HEK293 (cell line): Measurements from ENCODE around the gene DHX16.
"Not testable (repeated sequence)": the region's sequence is repeated elsewhere in the genome, so short reads cannot be mapped to it uniquely, and the experiment has no call there.

ENCODE experiments used
- CTCF ChIA-PET: fragments of 350-600 bp; formaldehyde crosslinking; extraction: SDS; loops from one replicate; lab custom pipeline; 2021; ENCODE audit warnings: antibody characterized with exemption; lab: Yijun Ruan, JAX
- POLR2A ChIA-PET: fragments of 300-600 bp; formaldehyde crosslinking; extraction: SDS; loops from one replicate; lab custom pipeline; 2020; ENCODE audit warnings: antibody characterized with exemption, inconsistent platforms; lab: Yijun Ruan, JAX
- H3K27ac ChIP-seq: fragments of 200-500 bp; sonication (Bioruptor generic); 2 replicates; pipeline ENCODE4 v1.5.1; 2014; ENCODE audit warnings: low read depth, low read length, control low read depth, inconsistent platforms; ENCODE audit errors: extremely low read depth
- H3K36me3 ChIP-seq, 2 experiments: fragments of 200-500 bp in 1 of 2; sonication (Bioruptor generic) in 1 of 2; 1 replicate in 1 of 2; 2 replicates in 1 of 2; pipeline ENCODE4 v1.5.1; 2014 to 2017; ENCODE audit warnings: inconsistent platforms in 2 of 2, low read length in 2 of 2; ENCODE audit not compliant: control insufficient read depth in 2 of 2, insufficient read depth in 1 of 2
- H3K4me1 ChIP-seq: fragments of 200-500 bp; sonication (Bioruptor generic); 2 replicates; pipeline ENCODE4 v1.5.1; 2014; ENCODE audit warnings: mild to moderate bottlenecking, low read length, inconsistent platforms; ENCODE audit not compliant: control insufficient read depth, insufficient read depth
- H3K4me3 ChIP-seq: 2 replicates; pipeline ENCODE4 v1.5.1; 2011; ENCODE audit warnings: low read depth, mild to moderate bottlenecking, control low read depth, low read length, moderate library complexity
- H3K9me3 ChIP-seq: fragments of 200-500 bp; sonication (Bioruptor generic); 2 replicates; pipeline ENCODE4 v1.5.1; 2014; ENCODE audit warnings: low read depth, low read length, inconsistent platforms; ENCODE audit not compliant: control insufficient read depth, insufficient read depth
- BCL11A ChIP-seq: fragments of 450-650 bp; formaldehyde crosslinking; IDR thresholded peaks from 2 replicates; pipeline ENCODE4 v1.5.1; 2016; ENCODE audit warnings: low read depth, missing biosample characterization, missing genetic modification characterization
- FEZF1 ChIP-seq: fragments of 450-650 bp; formaldehyde crosslinking; IDR thresholded peaks from 2 replicates; pipeline ENCODE4 v1.5.1; 2016; ENCODE audit warnings: missing biosample characterization, missing genetic modification characterization
- GFI1B ChIP-seq: fragments of 450-650 bp; formaldehyde crosslinking; IDR thresholded peaks from 2 replicates; pipeline ENCODE4 v1.5.1; 2016; ENCODE audit warnings: missing biosample characterization, missing genetic modification characterization
- MYNN ChIP-seq: fragments of 450-650 bp; formaldehyde crosslinking; IDR thresholded peaks from 2 replicates; pipeline ENCODE4 v1.5.1; 2016; ENCODE audit warnings: missing biosample characterization, missing genetic modification characterization, borderline replicate concordance
- SALL2 ChIP-seq: fragments of 450-650 bp; formaldehyde crosslinking; IDR thresholded peaks from 2 replicates; pipeline ENCODE4 v1.5.0; 2017; ENCODE audit warnings: missing biosample characterization, mild to moderate bottlenecking, missing genetic modification characterization, borderline replicate concordance
- TCF7L2 ChIP-seq: IDR thresholded peaks from 2 replicates; pipeline ENCODE4 v1.6.1; 2011; ENCODE audit warnings: low read depth, mild to moderate bottlenecking, inconsistent platforms, low read length, moderate library complexity, borderline replicate concordance
- ZBTB20 ChIP-seq: fragments of 450-650 bp; formaldehyde crosslinking; IDR thresholded peaks from 2 replicates; pipeline ENCODE4 v1.5.1; 2016; ENCODE audit warnings: missing biosample characterization, missing genetic modification characterization
- ZBTB7A ChIP-seq: fragments of 450-650 bp; formaldehyde crosslinking; IDR thresholded peaks from 2 replicates; pipeline ENCODE4 v1.5.1; 2016; ENCODE audit warnings: low read depth, missing biosample characterization, missing genetic modification characterization
- ZNF114 ChIP-seq: fragments of 450-650 bp; formaldehyde crosslinking; IDR thresholded peaks from 2 replicates; pipeline ENCODE4 v1.5.0; 2017; ENCODE audit warnings: missing biosample characterization, missing genetic modification characterization
- ZNF140 ChIP-seq: fragments of 450-650 bp; formaldehyde crosslinking; IDR thresholded peaks from 2 replicates; pipeline ENCODE4 v1.5.1; 2016; ENCODE audit warnings: missing biosample characterization, missing genetic modification characterization
- ZNF174 ChIP-seq: fragments of 450-650 bp; formaldehyde crosslinking; IDR thresholded peaks from 2 replicates; pipeline ENCODE4 v1.5.0; 2017; ENCODE audit warnings: missing biosample characterization, mild to moderate bottlenecking, missing genetic modification characterization
- ZNF23 ChIP-seq: fragments of 450-650 bp; formaldehyde crosslinking; IDR thresholded peaks from 2 replicates; pipeline ENCODE4 v1.5.1; 2016; ENCODE audit warnings: missing biosample characterization, missing genetic modification characterization, borderline replicate concordance
- ZNF24 ChIP-seq: fragments of 450-650 bp; formaldehyde crosslinking; IDR thresholded peaks from 2 replicates; pipeline ENCODE4 v1.5.1; 2016; ENCODE audit warnings: missing biosample characterization, missing genetic modification characterization
- ZNF423 ChIP-seq: fragments of 450-650 bp; formaldehyde crosslinking; IDR thresholded peaks from 2 replicates; pipeline ENCODE4 v1.5.1; 2016; ENCODE audit warnings: missing biosample characterization, missing genetic modification characterization
- ZNF433 ChIP-seq: fragments of 450-650 bp; formaldehyde crosslinking; IDR thresholded peaks from 2 replicates; pipeline ENCODE4 v1.5.1; 2016; ENCODE audit warnings: missing biosample characterization, missing genetic modification characterization, low read depth
- ZNF571 ChIP-seq: fragments of 450-650 bp; formaldehyde crosslinking; IDR thresholded peaks from 2 replicates; pipeline ENCODE4 v1.5.0; 2017; ENCODE audit warnings: missing biosample characterization, missing genetic modification characterization
- ZNF624 ChIP-seq: fragments of 450-650 bp; formaldehyde crosslinking; IDR thresholded peaks from 2 replicates; pipeline ENCODE4 v1.5.1; 2017; ENCODE audit warnings: missing biosample characterization, missing genetic modification characterization
- ZNF677 ChIP-seq: fragments of 450-650 bp; IDR thresholded peaks from 2 replicates; pipeline ENCODE4 v1.5.0; 2018; ENCODE audit warnings: missing biosample characterization, mild to moderate bottlenecking, missing genetic modification characterization, moderate library complexity
- ZNF747 ChIP-seq: fragments of 450-650 bp; formaldehyde crosslinking; IDR thresholded peaks from 2 replicates; pipeline ENCODE4 v1.5.1; 2016; ENCODE audit warnings: missing biosample characterization, missing genetic modification characterization
- ZNF76 ChIP-seq: fragments of 450-650 bp; formaldehyde crosslinking; IDR thresholded peaks from 2 replicates; pipeline ENCODE4; 2016; ENCODE audit warnings: low read depth, missing biosample characterization, missing genetic modification characterization, borderline replicate concordance
- ZNF768 ChIP-seq: fragments of 450-650 bp; formaldehyde crosslinking; IDR thresholded peaks from 2 replicates; pipeline ENCODE4 v1.5.1; 2018; ENCODE audit warnings: missing biosample characterization, mild to moderate bottlenecking, missing genetic modification characterization
- ZNF792 ChIP-seq: fragments of 450-650 bp; formaldehyde crosslinking; IDR thresholded peaks from 2 replicates; pipeline ENCODE4 v1.5.1; 2016; ENCODE audit warnings: missing biosample characterization, missing genetic modification characterization
- ZXDB ChIP-seq: fragments of 450-650 bp; formaldehyde crosslinking; IDR thresholded peaks from 2 replicates; pipeline ENCODE4 v1.5.1; 2016; ENCODE audit warnings: missing biosample characterization, missing genetic modification characterization
- TF ChIP-seq, protein P1 (sequence below): fragments of 450-650 bp; formaldehyde crosslinking; IDR thresholded peaks from 2 replicates; pipeline ENCODE4 v1.5.1; 2016; ENCODE audit warnings: missing biosample characterization, missing genetic modification characterization
- TF ChIP-seq, protein P2 (sequence below): fragments of 450-650 bp; formaldehyde crosslinking; IDR thresholded peaks from 2 replicates; pipeline ENCODE4 v1.5.1; 2016; ENCODE audit warnings: missing biosample characterization, missing genetic modification characterization
- TF ChIP-seq, protein P3 (sequence below): fragments of 450-650 bp; formaldehyde crosslinking; IDR thresholded peaks from 2 replicates; pipeline ENCODE4 v1.5.1; 2016; ENCODE audit warnings: missing biosample characterization, missing genetic modification characterization
- TF ChIP-seq, protein P4 (sequence below): fragments of 450-650 bp; formaldehyde crosslinking; IDR thresholded peaks from 2 replicates; pipeline ENCODE4 v1.5.1; 2016; ENCODE audit warnings: missing biosample characterization, missing genetic modification characterization

The DHX16 gene

DNA sequence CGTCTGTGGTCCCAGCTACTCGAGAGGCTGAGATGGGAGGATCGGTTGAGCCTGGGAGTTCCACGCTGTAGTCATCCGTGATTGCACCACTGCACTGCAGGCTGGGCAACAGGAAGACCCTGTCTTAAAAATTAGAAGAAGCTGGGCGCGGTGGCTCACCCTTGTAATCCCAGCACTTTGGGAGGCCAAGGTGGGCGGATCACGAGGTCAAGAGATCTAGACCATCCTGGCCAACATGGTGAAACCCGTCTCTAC, 49.1 kb upstream of the DHX16 start:
- TF ChIP-seq, protein P1, sequence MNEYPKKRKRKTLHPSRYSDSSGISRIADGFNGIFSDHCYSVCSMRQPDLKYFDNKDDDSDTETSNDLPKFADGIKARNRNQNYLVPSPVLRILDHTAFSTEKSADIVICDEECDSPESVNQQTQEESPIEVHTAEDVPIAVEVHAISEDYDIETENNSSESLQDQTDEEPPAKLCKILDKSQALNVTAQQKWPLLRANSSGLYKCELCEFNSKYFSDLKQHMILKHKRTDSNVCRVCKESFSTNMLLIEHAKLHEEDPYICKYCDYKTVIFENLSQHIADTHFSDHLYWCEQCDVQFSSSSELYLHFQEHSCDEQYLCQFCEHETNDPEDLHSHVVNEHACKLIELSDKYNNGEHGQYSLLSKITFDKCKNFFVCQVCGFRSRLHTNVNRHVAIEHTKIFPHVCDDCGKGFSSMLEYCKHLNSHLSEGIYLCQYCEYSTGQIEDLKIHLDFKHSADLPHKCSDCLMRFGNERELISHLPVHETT (tag by site-specific recombination): 0 out of 2 replicates have a peak, but pooled peaks have one; percentile 4
- not testable (repeated sequence) for H3K9me3 ChIP-seq, H3K4me1 ChIP-seq
- H3K36me3 ChIP-seq: peaks cover 15 to 44% of the 10 kb centered on the region in 2 experiments
- peak overlapping the region; percentile 87 for H3K4me3 ChIP-seq
- ChIA-PET POLR2A (interaction anchor here (0.6 to 10.1 kb wide), 19 partner anchors 9 to 162 kb away, joined by 3 to 235 read pairs (median 6); partner anchors contain the start of genes DHX16, FLOT1 and NRM), CTCF (interaction anchor here (0.6 to 18.7 kb wide), 48 partner anchors 9 to 366 kb away, joined by 3 to 692 read pairs (median 5); partner anchors contain the start of genes DHX16, MRPS18B, NRM and PPP1R10)
- peak overlapping the region; percentile 93 for H3K27ac ChIP-seq

DNA sequence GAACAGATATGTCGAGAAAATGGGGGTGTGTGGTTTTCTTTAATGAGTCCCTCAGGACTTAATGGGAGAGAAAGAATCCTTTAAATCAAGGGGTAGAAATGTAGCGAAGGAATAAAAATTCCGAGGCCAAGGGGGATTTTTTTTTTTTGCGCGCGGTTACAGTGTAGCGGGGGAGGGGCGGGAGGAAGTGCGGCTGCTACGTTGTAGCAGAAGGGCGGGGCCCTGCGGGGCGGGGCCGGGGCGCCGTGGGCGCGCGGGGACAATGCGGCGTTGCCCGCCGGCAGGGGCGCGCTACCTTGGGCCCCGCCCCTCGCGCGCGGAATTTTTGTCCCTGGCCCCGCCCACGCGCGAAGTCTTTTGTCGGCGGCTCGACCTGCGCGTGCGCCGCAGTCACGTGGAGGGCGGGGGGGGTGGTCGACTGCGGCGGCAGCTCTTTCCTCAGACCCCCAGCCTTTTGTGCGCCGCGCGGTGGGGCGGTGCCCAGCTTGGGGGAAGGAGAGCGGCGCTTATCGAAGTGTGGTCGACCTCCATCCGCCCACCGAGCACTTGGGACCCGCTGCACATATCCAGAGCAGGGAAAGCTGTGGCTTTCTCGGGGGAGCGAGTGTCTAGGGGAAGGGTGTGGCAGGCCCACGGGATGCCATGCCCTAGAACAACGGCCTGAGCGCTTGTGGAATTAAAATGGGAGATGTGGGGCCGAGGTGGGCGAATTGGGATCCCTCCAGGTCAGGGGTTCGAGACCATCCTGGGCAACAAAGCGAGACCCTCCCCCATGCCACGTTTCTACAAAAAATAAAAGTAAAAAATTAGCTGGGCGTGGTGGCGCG, 48.6 kb upstream of the DHX16 start:
- ChIA-PET CTCF (interaction anchor here (0.6 to 18.7 kb wide), 39 partner anchors 8 to 366 kb away, joined by 3 to 692 read pairs (median 5); partner anchors contain the start of genes DHX16 and NRM), POLR2A (interaction anchor here (0.6 to 10.1 kb wide), 26 partner anchors 9 to 193 kb away, joined by 3 to 235 read pairs (median 5); partner anchors contain the start of genes DHX16, FLOT1, GNL1 and GTF2H4)
- H3K27ac ChIP-seq: peak overlapping the region; percentile 93
- no peaks in the 10 kb centered on the region for H3K9me3 ChIP-seq
- peaks cover 6% of the 10 kb centered on the region for H3K4me1 ChIP-seq
- H3K4me3 ChIP-seq: peak overlapping the region; percentile 87
- H3K36me3 ChIP-seq: peaks cover 15 to 44% of the 10 kb centered on the region in 2 experiments
- TF ChIP-seq SALL2: no peak
- TF ChIP-seq MYNN (tag by site-specific recombination): no peak
- no peak for TF ChIP-seq ZNF747
- no peak for TF ChIP-seq BCL11A
- TF ChIP-seq ZNF174 (tag by site-specific recombination): no peak
- no peak for TF ChIP-seq ZNF23 (tag by site-specific recombination)
- no peak for TF ChIP-seq ZNF571 (tag by site-specific recombination)
- peak; percentile 29; the same call in 1 of the 2 replicates for TF ChIP-seq ZNF433
- TF ChIP-seq, protein P2, sequence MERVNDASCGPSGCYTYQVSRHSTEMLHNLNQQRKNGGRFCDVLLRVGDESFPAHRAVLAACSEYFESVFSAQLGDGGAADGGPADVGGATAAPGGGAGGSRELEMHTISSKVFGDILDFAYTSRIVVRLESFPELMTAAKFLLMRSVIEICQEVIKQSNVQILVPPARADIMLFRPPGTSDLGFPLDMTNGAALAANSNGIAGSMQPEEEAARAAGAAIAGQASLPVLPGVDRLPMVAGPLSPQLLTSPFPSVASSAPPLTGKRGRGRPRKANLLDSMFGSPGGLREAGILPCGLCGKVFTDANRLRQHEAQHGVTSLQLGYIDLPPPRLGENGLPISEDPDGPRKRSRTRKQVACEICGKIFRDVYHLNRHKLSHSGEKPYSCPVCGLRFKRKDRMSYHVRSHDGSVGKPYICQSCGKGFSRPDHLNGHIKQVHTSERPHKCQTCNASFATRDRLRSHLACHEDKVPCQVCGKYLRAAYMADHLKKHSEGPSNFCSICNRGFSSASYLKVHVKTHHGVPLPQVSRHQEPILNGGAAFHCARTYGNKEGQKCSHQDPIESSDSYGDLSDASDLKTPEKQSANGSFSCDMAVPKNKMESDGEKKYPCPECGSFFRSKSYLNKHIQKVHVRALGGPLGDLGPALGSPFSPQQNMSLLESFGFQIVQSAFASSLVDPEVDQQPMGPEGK (tag by site-specific recombination): peak; percentile 94
- no peak for TF ChIP-seq ZNF624 (tag by site-specific recombination)
- no peak for TF ChIP-seq ZNF768 (tag by site-specific recombination)
- no peak for TF ChIP-seq ZBTB20 (tag by site-specific recombination)
- TF ChIP-seq, protein P3, sequence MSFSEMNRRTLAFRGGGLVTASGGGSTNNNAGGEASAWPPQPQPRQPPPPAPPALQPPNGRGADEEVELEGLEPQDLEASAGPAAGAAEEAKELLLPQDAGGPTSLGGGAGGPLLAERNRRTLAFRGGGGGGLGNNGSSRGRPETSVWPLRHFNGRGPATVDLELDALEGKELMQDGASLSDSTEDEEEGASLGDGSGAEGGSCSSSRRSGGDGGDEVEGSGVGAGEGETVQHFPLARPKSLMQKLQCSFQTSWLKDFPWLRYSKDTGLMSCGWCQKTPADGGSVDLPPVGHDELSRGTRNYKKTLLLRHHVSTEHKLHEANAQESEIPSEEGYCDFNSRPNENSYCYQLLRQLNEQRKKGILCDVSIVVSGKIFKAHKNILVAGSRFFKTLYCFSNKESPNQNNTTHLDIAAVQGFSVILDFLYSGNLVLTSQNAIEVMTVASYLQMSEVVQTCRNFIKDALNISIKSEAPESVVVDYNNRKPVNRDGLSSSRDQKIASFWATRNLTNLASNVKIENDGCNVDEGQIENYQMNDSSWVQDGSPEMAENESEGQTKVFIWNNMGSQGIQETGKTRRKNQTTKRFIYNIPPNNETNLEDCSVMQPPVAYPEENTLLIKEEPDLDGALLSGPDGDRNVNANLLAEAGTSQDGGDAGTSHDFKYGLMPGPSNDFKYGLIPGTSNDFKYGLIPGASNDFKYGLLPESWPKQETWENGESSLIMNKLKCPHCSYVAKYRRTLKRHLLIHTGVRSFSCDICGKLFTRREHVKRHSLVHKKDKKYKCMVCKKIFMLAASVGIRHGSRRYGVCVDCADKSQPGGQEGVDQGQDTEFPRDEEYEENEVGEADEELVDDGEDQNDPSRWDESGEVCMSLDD (tag by site-specific recombination): 0 out of 2 replicates have a peak, but pooled peaks have one; percentile 9
- peak; percentile 93 for TF ChIP-seq ZBTB7A (tag by site-specific recombination)
- no peak; the same call in 1 of the 2 replicates for TF ChIP-seq ZNF76 (tag by site-specific recombination)
- TF ChIP-seq TCF7L2: no peak; the same call in 1 of the 2 replicates
- TF ChIP-seq GFI1B: no peak
- peak; percentile 47; the same call in 1 of the 2 replicates for TF ChIP-seq FEZF1 (tag by site-specific recombination)
- no peak for TF ChIP-seq ZNF140 (tag by site-specific recombination)
- TF ChIP-seq ZNF114 (tag by site-specific recombination): no peak
- no peak for TF ChIP-seq ZNF677 (tag by site-specific recombination)
- TF ChIP-seq ZNF423 (tag by site-specific recombination): no peak
- no peak for TF ChIP-seq ZNF792
- TF ChIP-seq ZXDB (tag by site-specific recombination): peak; percentile 72
- TF ChIP-seq ZNF24 (tag by site-specific recombination): peak; percentile 37
- TF ChIP-seq, protein P4, sequence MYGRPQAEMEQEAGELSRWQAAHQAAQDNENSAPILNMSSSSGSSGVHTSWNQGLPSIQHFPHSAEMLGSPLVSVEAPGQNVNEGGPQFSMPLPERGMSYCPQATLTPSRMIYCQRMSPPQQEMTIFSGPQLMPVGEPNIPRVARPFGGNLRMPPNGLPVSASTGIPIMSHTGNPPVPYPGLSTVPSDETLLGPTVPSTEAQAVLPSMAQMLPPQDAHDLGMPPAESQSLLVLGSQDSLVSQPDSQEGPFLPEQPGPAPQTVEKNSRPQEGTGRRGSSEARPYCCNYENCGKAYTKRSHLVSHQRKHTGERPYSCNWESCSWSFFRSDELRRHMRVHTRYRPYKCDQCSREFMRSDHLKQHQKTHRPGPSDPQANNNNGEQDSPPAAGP (tag by site-specific recombination): peak; percentile 2; the same call in 1 of the 2 replicates
